ENCODE measurements around the gene PRDX5. TPM values are rescaled to one million over a fixed set of nuclear protein-coding genes. Genes with fewer than 3 reads are reported as not detected.

Gene PRDX5
- total and polyA plus RNA-seq, 3 donors from 2014 or later, result 189 to 287 (median 271) TPM

- WGBS, 2 donors, result 12% methylated on average over 7 of the region's 7 CpGs; no CpG with 5 or more reads in 1 of the 2 donors
- DNase-seq, result no peak
- H3K9me3 ChIP-seq, result no peaks in the 10 kb centered on the region
- H3K4me3 ChIP-seq, result peak overlapping the region; percentile 66 to 69
- TF ChIP-seq CTCF (IDR thresholded peaks at IDR 0.05) (no peak), POLR2A (IDR thresholded peaks at IDR 0.05) (no peak)
- H3K27me3 ChIP-seq, result no peaks in the 10 kb centered on the region
- H3K4me1 ChIP-seq, result peaks cover 37% of the 10 kb centered on the region
- intact Hi-C loops (cut with DNase I; ENCODE audit: low total_unique reads), result no loop called here
- no peaks in the 10 kb centered on the region for H3K36me3 ChIP-seq (ENCODE audit: low read depth, missing control alignments)
- peak overlapping the region; percentile 72 to 85 for H3K27ac ChIP-seq
These were observed 40.6 kb downstream of the PRDX5 start for GRCh38 chr11:64358536-64358906.

- intact Hi-C loops (cut with DNase I; ENCODE audit: low total_unique reads), result no loop called here
- peak; percentile 58 for DNase-seq
- Histone ChIP-seq H3K9me3 (no peaks in the 10 kb centered on the region), H3K27me3 (no peaks in the 10 kb centered on the region), H3K4me3 (peak within 1 kb of the TSS; percentile 66 to 69), H3K27ac (peak within 1 kb of the TSS; percentile 72 to 85), H3K36me3 (ENCODE audit: low read depth, missing control alignments) (no peaks in the 10 kb centered on the region), H3K4me1 (peaks cover 32% of the 10 kb centered on the region)
- TF ChIP-seq POLR2A (IDR thresholded peaks at IDR 0.05) (no peak), CTCF (IDR thresholded peaks at IDR 0.05) (peak in 1 of 3 experiments; percentile 6)
- WGBS, 2 donors, result 1% methylated on average over 13 to 53 of the region's 70 CpGs
These were observed 41.2 kb downstream of the PRDX5 start, which contains the start of gene RPS6KA4 for GRCh38 chr11:64358907-64359711. Gene RPS6KA4 (plus strand): TSS chr11:64359162. CDS start chr11:64359236, 74 bp downstream.

- no peak overlapping the region for H3K27ac ChIP-seq
- WGBS, 2 donors, result 27 to 55% methylated on average over 20 to 38 of the region's 38 CpGs
- DNase-seq, result no peak
These were observed 42.0 kb downstream of the PRDX5 start for GRCh38 chr11:64359712-64360445.

GRCh38 chr11:64360448-64360921 is 42.6 kb downstream of the PRDX5 start:
- peaks cover 26% of the 10 kb centered on the region for H3K4me1 ChIP-seq
- H3K36me3 ChIP-seq (ENCODE audit: low read depth, missing control alignments), result no peaks in the 10 kb centered on the region
- no peak overlapping the region for H3K4me3 ChIP-seq
- TF ChIP-seq POLR2A (IDR thresholded peaks at IDR 0.05) (no peak), CTCF (IDR thresholded peaks at IDR 0.05) (no peak)
- no peak overlapping the region for H3K27ac ChIP-seq
- no peaks in the 10 kb centered on the region for H3K27me3 ChIP-seq
- WGBS, 2 donors, result 71 to 72% methylated on average over 7 to 13 of the region's 13 CpGs
- no peaks in the 10 kb centered on the region for H3K9me3 ChIP-seq
- intact Hi-C loops (cut with DNase I; ENCODE audit: low total_unique reads), result no loop called here
- DNase-seq, result no peak

More at GRCh38 chr11:64359712-64360445, 42.0 kb downstream of the PRDX5 start:
- Histone ChIP-seq H3K27me3 (no peaks in the 10 kb centered on the region), H3K4me1 (peaks cover 32% of the 10 kb centered on the region), H3K9me3 (no peaks in the 10 kb centered on the region), H3K36me3 (ENCODE audit: low read depth, missing control alignments) (no peaks in the 10 kb centered on the region), H3K4me3 (peak overlapping the region; percentile 66 to 69)
- TF ChIP-seq CTCF (IDR thresholded peaks at IDR 0.05) (no peak), POLR2A (IDR thresholded peaks at IDR 0.05) (no peak)
- intact Hi-C loops (cut with DNase I; ENCODE audit: low total_unique reads), result no loop called here

All from testis (tissue), 3 donors.